ENCODE results near the gene ANKS6.
"Not testable (repeated sequence)": the region's sequence is repeated elsewhere in the genome, so short reads cannot be mapped to it uniquely, and the experiment has no call there.

The ANKS6 gene

DNA sequence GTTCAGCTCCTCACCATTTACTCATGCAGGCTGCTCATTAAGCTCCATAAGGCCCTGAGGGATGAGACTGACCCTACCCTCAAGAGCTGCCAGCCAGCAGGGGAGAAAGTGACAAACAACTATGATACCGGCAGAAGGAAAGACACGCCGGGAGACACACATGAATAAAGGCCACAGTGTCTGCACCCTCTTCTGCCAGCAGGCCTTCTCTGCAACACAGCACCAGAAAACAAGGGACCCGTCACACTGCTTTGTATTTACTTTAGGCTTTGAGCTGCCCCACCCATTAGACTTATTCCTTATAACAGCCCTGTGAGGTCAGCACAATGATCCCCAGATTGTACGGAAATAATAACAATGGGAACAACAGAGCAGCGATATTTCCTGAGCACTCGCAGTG, 94.8 kb downstream of the ANKS6 start:
- DNase-seq (ENCODE audit: low spot score): no peak

- DNase-seq (ENCODE audit: low spot score): no peak
Observed at GRCh38 chr9:98700801-98701200, 95.6 kb downstream of the ANKS6 start.

GRCh38 chr9:98698856-98699255, 97.5 kb downstream of the ANKS6 start:
- DNase-seq (ENCODE audit: low spot score): no peak

- no peak for DNase-seq (ENCODE audit: low spot score)
Observed at GRCh38 chr9:98694943-98695342, 101.4 kb downstream of the ANKS6 start.

- no peak for DNase-seq (ENCODE audit: low spot score)
Observed at GRCh38 chr9:98692392-98692791, 104.0 kb downstream of the ANKS6 start.

DNA sequence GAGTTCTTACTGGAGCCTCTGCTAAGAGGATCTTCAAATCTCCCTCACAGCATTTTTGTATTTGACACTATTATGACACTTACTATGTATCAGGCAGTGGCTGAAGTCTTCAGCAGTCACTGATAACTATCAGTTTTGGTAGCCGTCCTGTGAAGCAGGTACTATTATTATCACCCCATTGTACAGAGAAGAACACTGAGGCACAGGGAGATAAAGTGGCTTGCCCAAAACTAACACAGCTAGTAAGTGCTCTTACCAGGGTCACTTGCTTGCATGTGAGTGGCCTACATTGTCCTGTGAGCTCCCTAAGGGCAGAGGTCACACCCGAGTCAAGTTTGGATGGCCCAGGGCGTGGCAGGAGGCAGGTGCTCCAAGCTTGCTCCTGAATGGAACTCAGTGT, 104.5 kb downstream of the ANKS6 start:
- no peak for DNase-seq (ENCODE audit: low spot score)

DNA sequence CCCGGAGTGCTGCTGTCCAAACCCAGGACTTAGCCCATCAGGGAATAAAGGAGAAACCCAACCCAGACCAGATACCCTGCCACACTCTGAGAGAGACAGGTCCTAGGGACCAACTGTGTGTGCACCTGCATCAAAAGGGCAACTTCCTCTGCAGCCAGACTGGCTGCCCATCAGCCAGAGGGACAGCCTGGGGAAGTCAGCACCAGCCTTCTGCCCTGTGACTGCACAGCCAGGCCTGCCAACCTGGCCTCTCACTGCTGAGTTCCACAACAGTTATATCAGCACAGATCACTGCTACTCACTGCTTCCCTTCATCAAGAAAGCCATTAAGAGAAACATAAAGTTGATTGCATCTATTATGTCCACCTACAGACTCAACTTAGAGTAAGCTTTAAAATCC, 105.7 kb downstream of the ANKS6 start:
- no peak for DNase-seq (ENCODE audit: low spot score)

GRCh38 chr9:98688710-98689495, 107.5 kb downstream of the ANKS6 start:
- DNase-seq (ENCODE audit: low spot score): no peak

- no peak for DNase-seq (ENCODE audit: low spot score)
Observed at GRCh38 chr9:98687911-98688310, 108.4 kb downstream of the ANKS6 start.

GRCh38 chr9:98686961-98687855, 109.1 kb downstream of the ANKS6 start:
- DNase-seq (ENCODE audit: low spot score): no peak

GRCh38 chr9:98684816-98685215, 111.5 kb downstream of the ANKS6 start:
- DNase-seq (ENCODE audit: low spot score): not testable (repeated sequence)
